Measurements from ENCODE around the gene CELF1.

The CELF1 gene

GRCh38 chr11:47499161-47499560 lies 53.8 kb downstream of the CELF1 start:
- no peak for TF ChIP-seq CTCF (IDR thresholded peaks at IDR 0.05)

- no peak for TF ChIP-seq CTCF (IDR thresholded peaks at IDR 0.05)
These were observed 54.3 kb downstream of the CELF1 start for GRCh38 chr11:47498584-47499152.

- no peak for TF ChIP-seq CTCF (IDR thresholded peaks at IDR 0.05)
These were observed 54.8 kb downstream of the CELF1 start for GRCh38 chr11:47498149-47498548.

DNA sequence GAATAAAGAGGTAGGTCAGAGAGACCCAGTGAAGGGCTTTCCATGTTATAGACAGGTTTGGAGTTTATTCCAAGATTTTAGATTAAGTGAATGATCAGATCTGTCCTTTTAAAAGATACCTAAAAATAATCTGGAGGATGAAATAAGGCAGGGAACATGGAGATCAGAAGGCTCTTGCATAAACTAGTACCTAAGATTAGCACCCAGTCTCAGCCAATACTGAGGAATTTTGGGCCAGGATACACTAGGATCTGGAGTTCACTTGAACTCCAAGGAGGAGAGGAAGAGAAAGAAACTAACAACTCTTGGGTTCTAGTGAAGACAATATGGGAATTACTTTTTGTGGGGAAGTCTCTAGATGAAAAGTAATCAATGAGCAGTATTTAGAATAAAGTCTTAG lies 56.1 kb downstream of the CELF1 start:
- no peak for TF ChIP-seq CTCF (IDR thresholded peaks at IDR 0.05)

GRCh38 chr11:47495856-47496217 lies 57.1 kb downstream of the CELF1 start:
- TF ChIP-seq CTCF (IDR thresholded peaks at IDR 0.05): no peak

- no peak for TF ChIP-seq CTCF (IDR thresholded peaks at IDR 0.05)
These were observed 57.7 kb downstream of the CELF1 start for GRCh38 chr11:47495011-47495855.

- no peak for TF ChIP-seq CTCF (IDR thresholded peaks at IDR 0.05)
These were observed 63.6 kb downstream of the CELF1 start for GRCh38 chr11:47489395-47489755.

All from LNCAP (cell line).